CD14-positive monocyte (primary cell): ENCODE data around the gene KCNJ6. TPM values are rescaled to one million over a fixed set of nuclear protein-coding genes. Genes with fewer than 3 reads are reported as not detected.
"Not testable (repeated sequence)": the region's sequence is repeated elsewhere in the genome, so short reads cannot be mapped to it uniquely, and the experiment has no call there.

ENCODE experiments used
- DNase-seq, 3 donors: peaks; one replicate each; pipeline ENCODE4 v3.0.0-alpha.2; 2011 to 2022
- H2AFZ ChIP-seq: 2 replicates; pipeline ENCODE4 v1.6.0; 2012; ENCODE audit warnings: mild to moderate bottlenecking, low read depth, low read length, inconsistent platforms; ENCODE audit not compliant: insufficient read depth, poor library complexity, severe bottlenecking
- H3K27ac ChIP-seq, 2 donors: 1 replicate in 1 of 2; 2 replicates in 1 of 2; pipeline ENCODE4 v1.5.1; 2012 to 2013; ENCODE audit warnings: low read length in 2 of 2, control low read depth in 1 of 2, inconsistent platforms in 1 of 2, low read depth in 1 of 2, mild to moderate bottlenecking in 1 of 2
- H3K27me3 ChIP-seq, 2 donors: one replicate each; pipeline versions ENCODE4 v1.6.0 to v1.6.1; 2011 to 2013; ENCODE audit warnings: low read length in 2 of 2; ENCODE audit not compliant: control insufficient read depth in 2 of 2, insufficient read depth in 2 of 2
- H3K36me3 ChIP-seq, 2 donors: replicated peaks in 1 of 2; 1 replicate in 1 of 2; 2 replicates in 1 of 2; pipeline versions ENCODE4 v1.5.1 to v1.6.1; 2012 to 2013; ENCODE audit warnings: low read length in 2 of 2, control low read depth in 1 of 2, inconsistent platforms in 1 of 2, mild to moderate bottlenecking in 1 of 2; ENCODE audit not compliant: insufficient read depth in 2 of 2, control insufficient read depth in 1 of 2
- H3K4me1 ChIP-seq, 2 donors: 1 replicate in 1 of 2; 2 replicates in 1 of 2; pipeline versions ENCODE4 v1.5.1 to v1.6.1; 2012 to 2013; ENCODE audit warnings: low read length in 2 of 2, control low read depth in 1 of 2, inconsistent platforms in 1 of 2, mild to moderate bottlenecking in 1 of 2, moderate library complexity in 1 of 2; ENCODE audit not compliant: insufficient read depth in 2 of 2, control insufficient read depth in 1 of 2
- H3K4me2 ChIP-seq: replicated peaks from 2 replicates; pipeline ENCODE3; 2012; ENCODE audit warnings: low read length, moderate library complexity, mild to moderate bottlenecking; ENCODE audit not compliant: poor library complexity, severe bottlenecking; ENCODE audit errors: extremely low read depth
- H3K4me3 ChIP-seq, 3 experiments: fragments of 200-600 bp in 1 of 3; sonication (generic) in 1 of 3; replicated peaks in 1 of 3; 1 replicate in 2 of 3; 2 replicates in 1 of 3; pipeline ENCODE4 v1.5.1; 2011 to 2013; ENCODE audit warnings: low read length in 3 of 3, mild to moderate bottlenecking in 3 of 3, control low read depth in 2 of 3, low read depth in 2 of 3, inconsistent platforms in 1 of 3, moderate library complexity in 1 of 3
- H3K79me2 ChIP-seq: 2 replicates; pipeline ENCODE4 v1.6.0; 2012; ENCODE audit warnings: mild to moderate bottlenecking, control low read depth, inconsistent platforms, low read length, moderate library complexity; ENCODE audit not compliant: insufficient read depth
- H3K9ac ChIP-seq: 2 replicates; pipeline ENCODE4 v1.6.0; 2017; ENCODE audit warnings: low read length, mild to moderate bottlenecking; ENCODE audit not compliant: insufficient read depth, poor library complexity, severe bottlenecking
- H3K9me3 ChIP-seq, 2 donors: replicated peaks in 1 of 2; 1 replicate in 1 of 2; 2 replicates in 1 of 2; pipeline versions ENCODE4 v1.5.1 to v1.6.1; 2012 to 2013; ENCODE audit warnings: low read length in 2 of 2, control low read depth in 1 of 2; ENCODE audit not compliant: control insufficient read depth in 1 of 2, insufficient read depth in 1 of 2
- H4K20me1 ChIP-seq: 2 replicates; pipeline ENCODE4 v1.6.0; 2012; ENCODE audit warnings: mild to moderate bottlenecking, low read length, control low read depth, moderate library complexity; ENCODE audit not compliant: insufficient read depth
- H3K27ac Mint-ChIP-seq, 7 donors: one replicate each; pipeline ENCODE4 v1.8.0; 2020; ENCODE audit warnings: mild to moderate bottlenecking in 7 of 7, mixed read lengths in 7 of 7, moderate library complexity in 6 of 7, inconsistent platforms in 2 of 7
- H3K27me3 Mint-ChIP-seq, 3 donors: one replicate each; pipeline ENCODE4 v1.8.0; 2021 to 2022; ENCODE audit warnings: low read depth in 3 of 3, mild to moderate bottlenecking in 3 of 3, mixed read lengths in 3 of 3, moderate library complexity in 3 of 3, inconsistent platforms in 1 of 3
- H3K36me3 Mint-ChIP-seq, 2 donors: one replicate each; pipeline ENCODE4 v1.8.0; 2020; ENCODE audit warnings: mixed read lengths in 2 of 2, inconsistent platforms in 1 of 2, mild to moderate bottlenecking in 1 of 2
- H3K4me1 Mint-ChIP-seq: one replicate; pipeline ENCODE4 v1.8.0; 2020; ENCODE audit warnings: mild to moderate bottlenecking, mixed read lengths
- H3K4me3 Mint-ChIP-seq, 2 donors: one replicate each; pipeline ENCODE4 v1.8.0; 2020; ENCODE audit warnings: mild to moderate bottlenecking in 2 of 2, mixed read lengths in 2 of 2, moderate library complexity in 1 of 2
- H3K9me3 Mint-ChIP-seq, 7 donors: one replicate each; pipeline ENCODE4 v1.8.0; 2020 to 2022; ENCODE audit warnings: mixed read lengths in 7 of 7, mild to moderate bottlenecking in 6 of 7, moderate library complexity in 6 of 7, inconsistent platforms in 2 of 7
- CTCF ChIP-seq: fragments of 200-600 bp; IDR thresholded peaks from one replicate; pipeline ENCODE4 v1.8.0; 2022; ENCODE audit warnings: antibody characterized with exemption, mild to moderate bottlenecking
- WGBS: methylation state at CpG from one replicate; pipeline ENCODE4 v1.1.5; 2013; ENCODE audit warnings: missing lambda C conversion rate; ENCODE audit not compliant: insufficient coverage; 5-methylcytosine and 5-hydroxymethylcytosine counted together
- intact Hi-C, 2 donors: fragments of 100-400 bp; cut with micrococcal nuclease; formaldehyde crosslinking; loops; one replicate each; pipeline versions ENCODE4 v1.15.0 to v1.15.1; 2023
- polyA plus RNA-seq, 3 donors: library from polyadenylated mRNA; depleted of rRNA in 1 of 3; unstranded in 2 of 3; stranded (reverse) in 1 of 3; fragments of 300-500 nt in 2 of 3; fragments of >200 nt in 1 of 3; fragmentation: Illumina TruSeq in 2 of 3; gene quantifications; 1 replicate in 2 of 3; 2 replicates in 1 of 3; pipeline ENCODE4 v1.2.3, GENCODE V29; 2012 to 2021

KCNJ6 gene
- polyA plus RNA-seq, 3 donors = not detected

GRCh38 chr21:37927711-37928110 lies 11.5 kb upstream of the KCNJ6 start:
- Histone ChIP-seq H3K79me2 (no peaks in the 10 kb centered on the region), H3K27ac (no peak overlapping the region), H3K36me3 (no peaks in the 10 kb centered on the region), H3K4me3 (no peak overlapping the region), H3K9ac (no peak overlapping the region), H3K4me2 (no peak overlapping the region), H3K9me3 (peaks cover 0 to under 1% of the 10 kb centered on the region in 2 donors), H4K20me1 (no peaks in the 10 kb centered on the region), H2AFZ (no peak overlapping the region), H3K27me3 (peaks cover 0 to 2% of the 10 kb centered on the region in 2 donors), H3K4me1 (no peaks in the 10 kb centered on the region)
- no peak for DNase-seq
- H3K4me3 Mint-ChIP-seq = no peak overlapping the region
- intact Hi-C loops = no loop called here
- WGBS = 71% methylated on average over 2 of the region's 3 CpGs
- H3K9me3 Mint-ChIP-seq = peaks cover 0 to 12% (median 7%) of the 10 kb centered on the region in 7 donors
- H3K4me1 Mint-ChIP-seq = no peaks in the 10 kb centered on the region
- no peak overlapping the region for H3K27ac Mint-ChIP-seq
- H3K27me3 Mint-ChIP-seq = peaks cover 4 to 5% (median 4%) of the 10 kb centered on the region in 3 donors
- no peak for TF ChIP-seq CTCF
- no peaks in the 10 kb centered on the region for H3K36me3 Mint-ChIP-seq

- no peak overlapping the region for H3K27ac Mint-ChIP-seq
These were observed 4.8 kb upstream of the KCNJ6 start for GRCh38 chr21:37921091-37921490.

GRCh38 chr21:37920302-37920701 lies 4.0 kb upstream of the KCNJ6 start:
- peaks cover 0 to 11% (median 2%) of the 10 kb centered on the region in 7 donors for H3K9me3 Mint-ChIP-seq
- H3K36me3 Mint-ChIP-seq, intact Hi-C loops, H2AFZ ChIP-seq, DNase-seq, H3K4me1 Mint-ChIP-seq, H3K9ac ChIP-seq, H3K36me3 ChIP-seq, H3K27ac Mint-ChIP-seq, H4K20me1 ChIP-seq, H3K4me3 Mint-ChIP-seq, H3K79me2 ChIP-seq, H3K27ac ChIP-seq, H3K4me2 ChIP-seq, H3K4me1 ChIP-seq, H3K4me3 ChIP-seq: not testable (repeated sequence)
- 84% methylated on average over 6 of the region's 8 CpGs for WGBS
- peaks cover 0 to 13% of the 10 kb centered on the region in 2 donors for H3K9me3 ChIP-seq
- H3K27me3 ChIP-seq = peaks cover 38 to 45% of the 10 kb centered on the region in 2 donors
- peaks cover 28 to 52% (median 42%) of the 10 kb centered on the region in 3 donors for H3K27me3 Mint-ChIP-seq

More at GRCh38 chr21:37921091-37921490, 4.8 kb upstream of the KCNJ6 start:
- H3K4me3 ChIP-seq = no peak overlapping the region
- peaks cover 0 to 2% of the 10 kb centered on the region in 2 donors for H3K4me1 ChIP-seq
- Mint-ChIP-seq H3K4me3 (no peak overlapping the region), H3K9me3 (peaks cover 0 to 6% (median 2%) of the 10 kb centered on the region in 7 donors), H3K4me1 (peaks cover 2% of the 10 kb centered on the region), H3K36me3 (no peaks in the 10 kb centered on the region), H3K27me3 (peaks cover 20 to 44% (median 34%) of the 10 kb centered on the region in 3 donors)
- H2AFZ ChIP-seq = no peak overlapping the region
- intact Hi-C loops = no loop called here
- 100% methylated on average over 1 of the region's 3 CpGs for WGBS
- H3K4me2 ChIP-seq = no peak overlapping the region
- H3K9ac ChIP-seq = no peak overlapping the region
- no peak overlapping the region for H3K27ac ChIP-seq
- H3K9me3 ChIP-seq = peaks cover 0 to 6% of the 10 kb centered on the region in 2 donors
- no peak for TF ChIP-seq CTCF
- no peaks in the 10 kb centered on the region for H3K79me2 ChIP-seq
- peak in 1 of 3 donors; percentile 1 for DNase-seq
- peaks cover 30 to 37% of the 10 kb centered on the region in 2 donors for H3K27me3 ChIP-seq
- no peaks in the 10 kb centered on the region for H3K36me3 ChIP-seq
- no peaks in the 10 kb centered on the region for H4K20me1 ChIP-seq
